Fibroblast of gingiva (primary cell): ENCODE data around the gene EGR1.
"Not testable (repeated sequence)": the region's sequence is repeated elsewhere in the genome, so short reads cannot be mapped to it uniquely, and the experiment has no call there.

Source experiments
- DNase-seq: peaks from one replicate; pipeline ENCODE4 v3.0.0-alpha.2; 2011; ENCODE audit warnings: low read depth

EGR1 gene

GRCh38 chr5:138469540-138470321 lies 4.5 kb downstream of the EGR1 start:
- peak; percentile 92 for DNase-seq

- no peak for DNase-seq
Measured at GRCh38 chr5:138470322-138471051, 5.2 kb downstream of the EGR1 start.

- DNase-seq = no peak
Measured at GRCh38 chr5:138471052-138471361, 5.7 kb downstream of the EGR1 start.

- no peak for DNase-seq
Measured at GRCh38 chr5:138472353-138472752, 7.1 kb downstream of the EGR1 start.

GRCh38 chr5:138473151-138473550 lies 7.9 kb downstream of the EGR1 start:
- DNase-seq = not testable (repeated sequence)

- no peak for DNase-seq
Measured at GRCh38 chr5:138476918-138477317, 11.6 kb downstream of the EGR1 start.

GRCh38 chr5:138482638-138483037 lies 17.4 kb downstream of the EGR1 start:
- DNase-seq = no peak

- DNase-seq = no peak
Measured at GRCh38 chr5:138488481-138488945, 23.2 kb downstream of the EGR1 start.

- DNase-seq = no peak
Measured at GRCh38 chr5:138489683-138490061, 24.4 kb downstream of the EGR1 start.

GRCh38 chr5:138490648-138491283 lies 25.5 kb downstream of the EGR1 start:
- DNase-seq = no peak

GRCh38 chr5:138491284-138491648 lies 26.0 kb downstream of the EGR1 start:
- no peak for DNase-seq

GRCh38 chr5:138491669-138492559 lies 26.6 kb downstream of the EGR1 start:
- peak; percentile 93 for DNase-seq

GRCh38 chr5:138492560-138493045 lies 27.3 kb downstream of the EGR1 start:
- DNase-seq = no peak

- no peak for DNase-seq
Measured at GRCh38 chr5:138495351-138495750, 30.1 kb downstream of the EGR1 start.

GRCh38 chr5:138498376-138498775 lies 33.1 kb downstream of the EGR1 start:
- DNase-seq = no peak

- DNase-seq = peak; percentile 33
Measured at GRCh38 chr5:138502121-138502520, 36.8 kb downstream of the EGR1 start.

- DNase-seq = no peak
Measured at GRCh38 chr5:138502521-138502920, 37.2 kb downstream of the EGR1 start.

- DNase-seq = peak; percentile 61
Measured at GRCh38 chr5:138503487-138504270, 38.4 kb downstream of the EGR1 start.

- peak; percentile 85 for DNase-seq
Measured at GRCh38 chr5:138504799-138505198, 39.5 kb downstream of the EGR1 start.

GRCh38 chr5:138506370-138507306 lies 41.4 kb downstream of the EGR1 start:
- DNase-seq = peak; percentile 60
